Uterus (tissue), 2 donors: Measurements from ENCODE around the gene GJA3.

ENCODE experiments used
- POLR2A ChIP-seq, 2 donors: fragments of 450-650 bp; IDR thresholded peaks; one replicate each; pipeline ENCODE4 v1.6.1; 2016; ENCODE audit warnings: antibody characterized with exemption in 2 of 2, mild to moderate bottlenecking in 1 of 2, moderate library complexity in 1 of 2
- TF ChIP-seq, protein P1 (sequence below), 4 experiments: fragments of 200-600 bp in 2 of 4; fragments of 450-650 bp in 2 of 4; sonication (generic) in 2 of 4; IDR thresholded peaks; one replicate each; pipeline ENCODE4 v1.5.1; 2016 to 2019; ENCODE audit warnings: antibody characterized with exemption in 4 of 4, mild to moderate bottlenecking in 2 of 4, moderate library complexity in 1 of 4

DNA sequence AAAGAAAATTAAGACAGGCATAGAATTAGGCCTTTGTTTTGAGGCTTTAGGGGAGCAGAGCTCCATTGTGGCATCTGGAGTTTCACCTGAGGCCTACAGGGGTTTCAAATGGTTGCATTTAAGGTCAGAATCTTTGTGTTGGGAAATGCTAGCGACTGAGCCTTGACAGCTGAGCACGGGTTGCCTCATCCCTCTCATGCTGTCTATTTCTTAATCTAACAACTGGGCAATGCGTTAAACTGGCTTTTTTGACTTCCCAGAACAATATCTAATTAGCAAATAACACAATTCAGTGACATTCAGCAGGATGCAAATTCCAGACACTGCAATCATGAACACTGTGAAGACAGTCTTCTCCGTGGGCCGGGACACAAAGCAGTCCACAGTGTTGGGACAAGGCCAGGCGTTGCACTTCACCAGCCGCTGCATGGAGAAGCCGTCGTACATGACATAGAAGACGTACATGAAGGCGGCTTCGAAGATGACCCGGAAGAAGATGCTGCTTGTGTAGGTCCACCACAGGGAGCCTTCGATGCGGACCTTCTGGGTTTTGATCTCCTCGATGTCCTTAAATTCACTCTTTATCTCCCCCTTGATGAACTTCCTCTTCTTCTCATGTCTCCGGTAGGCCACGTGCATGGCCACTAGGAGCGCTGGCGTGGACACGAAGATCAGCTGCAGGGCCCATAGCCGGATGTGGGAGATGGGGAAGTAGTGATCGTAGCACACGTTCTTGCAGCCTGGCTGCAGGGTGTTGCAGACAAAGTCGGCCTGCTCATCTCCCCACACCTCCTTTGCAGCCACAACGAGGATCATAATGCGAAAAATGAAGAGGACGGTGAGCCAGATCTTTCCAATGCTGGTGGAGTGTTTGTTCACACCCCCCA, 28.1 kb upstream of the GJA3 start:
- TF ChIP-seq, protein P1, sequence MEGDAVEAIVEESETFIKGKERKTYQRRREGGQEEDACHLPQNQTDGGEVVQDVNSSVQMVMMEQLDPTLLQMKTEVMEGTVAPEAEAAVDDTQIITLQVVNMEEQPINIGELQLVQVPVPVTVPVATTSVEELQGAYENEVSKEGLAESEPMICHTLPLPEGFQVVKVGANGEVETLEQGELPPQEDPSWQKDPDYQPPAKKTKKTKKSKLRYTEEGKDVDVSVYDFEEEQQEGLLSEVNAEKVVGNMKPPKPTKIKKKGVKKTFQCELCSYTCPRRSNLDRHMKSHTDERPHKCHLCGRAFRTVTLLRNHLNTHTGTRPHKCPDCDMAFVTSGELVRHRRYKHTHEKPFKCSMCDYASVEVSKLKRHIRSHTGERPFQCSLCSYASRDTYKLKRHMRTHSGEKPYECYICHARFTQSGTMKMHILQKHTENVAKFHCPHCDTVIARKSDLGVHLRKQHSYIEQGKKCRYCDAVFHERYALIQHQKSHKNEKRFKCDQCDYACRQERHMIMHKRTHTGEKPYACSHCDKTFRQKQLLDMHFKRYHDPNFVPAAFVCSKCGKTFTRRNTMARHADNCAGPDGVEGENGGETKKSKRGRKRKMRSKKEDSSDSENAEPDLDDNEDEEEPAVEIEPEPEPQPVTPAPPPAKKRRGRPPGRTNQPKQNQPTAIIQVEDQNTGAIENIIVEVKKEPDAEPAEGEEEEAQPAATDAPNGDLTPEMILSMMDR (IDR thresholded peaks at IDR 0.05) = no peak
- TF ChIP-seq POLR2A (IDR thresholded peaks at IDR 0.05) = no peak
